GM12878 (cell line): ENCODE data around the gene ISM1. TPM values are rescaled to one million over a fixed set of nuclear protein-coding genes. Genes with fewer than 3 reads are reported as not detected.

Experiments
- ATAC-seq: fragments of 200-7000 bp; cut with Tn5 transposase; 3 replicates; pipeline ENCODE4 v1.9.1; 2020; ENCODE audit warnings: mild to moderate bottlenecking, moderate library complexity
- BruUV-seq: library from RNA; stranded (reverse); fragments of 400-500 nt; replicated peaks from 2 replicates; lab custom pipeline; 2021; lab: Mats Ljungman, UMichigan
- CTCF ChIA-PET: fragments of 300-600 bp; sonication (Branson Sonifier 250); formaldehyde crosslinking; extraction: SDS; loops from one replicate; lab custom pipeline; 2021; ENCODE audit warnings: inconsistent platforms; lab: Yijun Ruan, JAX
- POLR2A ChIA-PET: fragments of 350-600 bp; formaldehyde crosslinking; extraction: SDS; loops from one replicate; lab custom pipeline; 2021; ENCODE audit warnings: inconsistent platforms; lab: Charles Lee
- RAD21 ChIA-PET: fragments of 300-600 bp; sonication (Branson Sonifier 250); formaldehyde crosslinking; loops from one replicate; lab custom pipeline; 2023; ENCODE audit warnings: antibody characterized with exemption; ENCODE audit not compliant: unreplicated experiment; lab: Charles Lee
- SMC1A ChIA-PET: fragments of 300-600 bp; sonication (Branson Sonifier 250); formaldehyde crosslinking; loops from one replicate; lab custom pipeline; 2023; ENCODE audit not compliant: unreplicated experiment, uncharacterized antibody; lab: Charles Lee
- DNase-seq: peaks from one replicate; pipeline ENCODE4 v3.0.0-alpha.2; 2011; ENCODE audit warnings: low read depth, low spot score
- FAIRE-seq: peaks from 3 replicates; lab custom pipeline; 2011; peaks lifted over from hg19 to GRCh38; lab: Jason Lieb, UNC
- H2AFZ ChIP-seq: 2 replicates; pipeline ENCODE4 v1.6.0; 2011; ENCODE audit warnings: low read depth, low read length, control low read depth; ENCODE audit not compliant: control insufficient read depth
- H3K27ac ChIP-seq: 2 replicates; pipeline ENCODE4 v1.5.1; 2011; ENCODE audit warnings: control low read depth; ENCODE audit not compliant: control insufficient read depth, insufficient read depth
- H3K27me3 ChIP-seq, 2 experiments: replicated peaks in 1 of 2; 2 replicates each; pipeline versions ENCODE4 v1.6.0 to v1.6.1; 2011; ENCODE audit warnings: low read length in 1 of 2; ENCODE audit not compliant: control insufficient read depth in 2 of 2, insufficient read depth in 2 of 2
- H3K36me3 ChIP-seq, 2 experiments: 2 replicates each; pipeline ENCODE4 v1.5.1; 2011; ENCODE audit warnings: low read length in 1 of 2; ENCODE audit not compliant: control insufficient read depth in 2 of 2, insufficient read depth in 2 of 2
- H3K4me1 ChIP-seq: 2 replicates; pipeline ENCODE4 v1.6.1; 2011; ENCODE audit warnings: mild to moderate bottlenecking, low read length, moderate library complexity, mixed read lengths; ENCODE audit not compliant: control insufficient read depth, insufficient read depth
- H3K4me2 ChIP-seq: 2 replicates; pipeline ENCODE4 v1.6.0; 2011; ENCODE audit warnings: control low read depth; ENCODE audit not compliant: control insufficient read depth, insufficient read depth
- H3K4me3 ChIP-seq: fragments of 200-600 bp; sonication (generic); 2 replicates; pipeline ENCODE4 v1.5.1; 2016
- H3K79me2 ChIP-seq: 2 replicates; pipeline ENCODE4 v1.6.0; 2011; ENCODE audit warnings: low read length; ENCODE audit not compliant: control insufficient read depth, insufficient read depth
- H3K9ac ChIP-seq: 2 replicates; pipeline ENCODE4 v1.8.0; 2011; ENCODE audit warnings: low read length, control low read depth, mixed read lengths; ENCODE audit not compliant: control insufficient read depth, insufficient read depth
- H3K9me3 ChIP-seq: replicated peaks from 3 replicates; pipeline ENCODE4 v1.5.1; 2011; ENCODE audit warnings: mild to moderate bottlenecking, low read length; ENCODE audit not compliant: control insufficient read depth, insufficient read depth
- H4K20me1 ChIP-seq: 2 replicates; pipeline ENCODE4 v1.6.0; 2011; ENCODE audit not compliant: control insufficient read depth, insufficient read depth
- BHLHE40 ChIP-seq, 2 experiments: fragments of 450-650 bp in 1 of 2; IDR thresholded peaks; 2 replicates each; pipeline ENCODE4 v1.6.1; 2011 to 2017; ENCODE audit warnings: low read depth in 2 of 2, borderline replicate concordance in 1 of 2, improper control_type of control experiment in 1 of 2, low read length in 1 of 2, mild to moderate bottlenecking in 1 of 2
- CEBPZ ChIP-seq: fragments of 150-350 bp; IDR thresholded peaks from 2 replicates; pipeline ENCODE4 v1.6.1; 2016; ENCODE audit warnings: low read depth, low read length
- CTCF ChIP-seq, 3 experiments: IDR thresholded peaks in 2 of 3; conservative IDR thresholded peaks in 1 of 3; 2 replicates each; pipeline ENCODE4 v1.5.1; 2011; ENCODE audit warnings: low read depth in 3 of 3, low read length in 3 of 3, mild to moderate bottlenecking in 3 of 3, control low read depth in 2 of 3, moderate library complexity in 2 of 3, inconsistent platforms in 1 of 3, mixed read lengths in 1 of 3; ENCODE audit not compliant: control insufficient read depth in 2 of 3, insufficient read depth in 1 of 3; ENCODE audit errors: extremely low read depth in 1 of 3
- IKZF2 ChIP-seq, 2 experiments: fragments of 450-650 bp; IDR thresholded peaks; 2 replicates each; pipeline ENCODE4 v1.6.1; 2017; ENCODE audit warnings: mild to moderate bottlenecking in 2 of 2, moderate library complexity in 2 of 2
- RFX5 ChIP-seq: IDR thresholded peaks from 2 replicates; pipeline ENCODE4 v1.6.1; 2011; ENCODE audit warnings: low read depth, low read length, improper control_type of control experiment
- RUNX3 ChIP-seq: IDR thresholded peaks from 2 replicates; pipeline ENCODE4 v1.6.1; 2012; ENCODE audit warnings: low read length, inconsistent platforms
- SMC3 ChIP-seq: IDR thresholded peaks from 2 replicates; pipeline ENCODE4 v1.6.1; 2011; ENCODE audit warnings: low read length, improper control_type of control experiment, borderline replicate concordance
- SP1 ChIP-seq: IDR thresholded peaks from one replicate; pipeline ENCODE4 v1.6.1; 2011; ENCODE audit warnings: low read depth, low read length
- SPI1 ChIP-seq: IDR thresholded peaks from 2 replicates; pipeline ENCODE4 v1.6.1; 2011; ENCODE audit warnings: low read depth, mild to moderate bottlenecking, low read length, moderate library complexity, borderline replicate concordance; ENCODE audit not compliant: insufficient read depth
- ZNF274 ChIP-seq: IDR thresholded peaks from one replicate; pipeline ENCODE4 v1.8.0; 2011; ENCODE audit not compliant: insufficient read length, insufficient read depth
- WGBS: methylation state at CpG from one replicate; pipeline ENCODE4 v1.1.6; 2016; ENCODE audit warnings: low lambda C conversion rate; ENCODE audit not compliant: insufficient replicate concordance, insufficient coverage; ENCODE audit errors: missing lambda C conversion rate; 5-methylcytosine and 5-hydroxymethylcytosine counted together
- in situ Hi-C: fragments of 300-500 bp; cut with MboI; formaldehyde crosslinking; loops from 9 replicates; pipeline ENCODE4 v1.14.3; 2018; ENCODE audit warnings: mixed read lengths
- intact Hi-C: fragments of 100-400 bp; cut with micrococcal nuclease; formaldehyde crosslinking; loops from one replicate; pipeline ENCODE4 v1.14.2; 2022; ENCODE audit not compliant: unreplicated experiment
- polyA plus RNA-seq, 11 experiments: library from polyadenylated mRNA; depleted of rRNA in 4 of 11; unstranded in 6 of 11; stranded (reverse) in 5 of 11; fragments of >200 nt; fragmentation: Nextera tagmentation in 4 of 11; fragmentation: Illumina TruSeq in 1 of 11; extraction: Ambion mirVana in 4 of 11; extraction: Trizol in 1 of 11; gene quantifications; 1 replicate in 1 of 11; 2 replicates in 10 of 11; pipeline versions ENCODE4 v1.2.1 to v1.2.3, GENCODE V29; 2011 to 2016; ENCODE audit warnings: inconsistent platforms in 2 of 11, missing spikeins in 2 of 11, low read depth in 1 of 11
- total RNA-seq, 4 experiments: library from RNA; depleted of rRNA in 3 of 4; stranded (reverse); fragments of >200 nt in 3 of 4; fragmentation: Illumina TruSeq in 1 of 4; extraction: Trizol in 1 of 4; gene quantifications; 2 replicates each; pipeline versions ENCODE4 v1.2.1 to v1.2.3, GENCODE V29; 2013 to 2021

ISM1 gene
- total and polyA plus RNA-seq, 10 of the 15 experiments (the other 5 are each of a cell fraction or from before 2014, with no cell fraction given), result 0.01 to 0.03 TPM; not detected in 8

DNA sequence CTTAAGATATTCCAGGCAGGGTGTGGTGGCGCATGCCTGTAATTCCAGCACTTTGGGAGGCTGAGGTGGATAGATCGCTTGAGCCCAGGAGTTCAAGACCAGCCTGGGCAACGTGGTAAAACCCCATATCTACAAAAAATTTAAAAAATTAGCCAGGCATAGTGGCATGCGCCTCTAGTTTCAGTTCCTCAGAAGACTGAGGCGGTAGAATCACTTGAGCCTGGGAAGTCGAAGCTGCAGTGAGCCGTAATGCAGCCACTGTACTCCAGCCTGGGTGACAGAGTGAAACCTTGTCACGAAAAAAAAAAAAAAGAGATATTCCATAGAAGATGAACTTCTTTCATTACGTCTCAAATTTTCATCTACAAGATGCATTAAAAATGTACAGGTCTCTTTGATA is 46.7 kb upstream of the ISM1 start:
- DNase-seq (peak; percentile 9), FAIRE-seq (peak; percentile 7), ATAC-seq (peak; percentile 84)
- Histone ChIP-seq H3K27me3 (no peaks in the 10 kb centered on the region; a peak in 1 of 4 replicates), H4K20me1 (no peaks in the 10 kb centered on the region), H2AFZ (no peak overlapping the region), H3K4me1 (no peaks in the 10 kb centered on the region), H3K4me3 (no peak overlapping the region), H3K9ac (no peak overlapping the region), H3K79me2 (no peaks in the 10 kb centered on the region), H3K4me2 (no peak overlapping the region), H3K9me3 (no peaks in the 10 kb centered on the region; the same call in 2 of the 3 replicates), H3K27ac (no peak overlapping the region), H3K36me3 (no peaks in the 10 kb centered on the region)
- peak in 1 of 2 experiments; percentile 20; a peak in 1 of 4 replicates for TF ChIP-seq BHLHE40 (IDR thresholded peaks at IDR 0.05; ENCODE audit: borderline replicate concordance in 1 of 2, low read depth in 2 of 2, low read length in 1 of 2)
- peak in 1 of 2 experiments; percentile 28; a peak in 1 of 4 replicates for TF ChIP-seq IKZF2 (IDR thresholded peaks at IDR 0.05)
- peak; percentile 82 for TF ChIP-seq SPI1
- TF ChIP-seq RUNX3, result no peak
- no peak for TF ChIP-seq SMC3
- ChIA-PET SMC1A (interaction anchor here (0.6 kb wide), 1 partner anchor 9 kb away, joined by 3 read pairs; no protein-coding TSS in a partner anchor), POLR2A (no interaction called here), RAD21 (no interaction called here), CTCF (no interaction called here)
- WGBS, result 26% methylated on average over 8 of the region's 9 CpGs
- BruUV-seq, result no TSS peak
- intact Hi-C loops, result no loop called here
- in situ Hi-C loops, result no loop called here

- ChIA-PET RAD21 (no interaction called here), SMC1A (no interaction called here), POLR2A (no interaction called here), CTCF (no interaction called here)
- Histone ChIP-seq H3K4me1 (no peaks in the 10 kb centered on the region), H3K27ac (no peak overlapping the region), H3K9me3 (no peaks in the 10 kb centered on the region), H3K9ac (no peak overlapping the region), H3K4me3 (no peak overlapping the region), H3K27me3 (no peaks in the 10 kb centered on the region; a peak in 1 of 4 replicates), H3K36me3 (no peaks in the 10 kb centered on the region), H3K4me2 (no peak overlapping the region), H2AFZ (no peak overlapping the region), H3K79me2 (no peaks in the 10 kb centered on the region), H4K20me1 (no peaks in the 10 kb centered on the region)
- TF ChIP-seq ZNF274, result no peak
- TF ChIP-seq RFX5, result no peak
- no peak for TF ChIP-seq CTCF (IDR thresholded peaks at IDR 0.05 in 2 of 3, conservative IDR thresholded peaks at IDR 0.05 in 1 of 3; ENCODE audit: control insufficient read depth in 2 of 3, extremely low read depth in 1 of 3, insufficient read depth in 1 of 3, low read depth in 3 of 3, low read length in 3 of 3)
- TF ChIP-seq CEBPZ, result no peak
- TF ChIP-seq SP1, result no peak
- FAIRE-seq (no peak), DNase-seq (no peak), ATAC-seq (no peak)
- intact Hi-C loops, result no loop called here
- BruUV-seq, result no TSS peak
- in situ Hi-C loops, result no loop called here
- WGBS, result 39% methylated on average over 7 of the region's 7 CpGs
Observed at GRCh38 chr20:13180986-13181889, 39.8 kb upstream of the ISM1 start.
